ENCODE measurements around the gene AAK1. TPM values are rescaled to one million over a fixed set of nuclear protein-coding genes. Genes with fewer than 3 reads are reported as not detected.

AAK1 gene
- total RNA-seq, 6 experiments from 2014 or later, result 96.6 to 123 (median 108) TPM

- H3K4me1 Mint-ChIP-seq (ENCODE audit: low read depth), result peaks cover 42% of the 10 kb centered on the region
- no peaks in the 10 kb centered on the region for H3K9me3 Mint-ChIP-seq
- no peak overlapping the region for H3K4me3 Mint-ChIP-seq
- no peak for TF ChIP-seq CTCF (IDR thresholded peaks at IDR 0.05)
- no peak overlapping the region for H3K27ac Mint-ChIP-seq
- DNase-seq, result no peak
- peaks cover 7% of the 10 kb centered on the region for H3K36me3 Mint-ChIP-seq (ENCODE audit: low read depth)
- H3K27me3 Mint-ChIP-seq (ENCODE audit: insufficient read depth), result no peaks in the 10 kb centered on the region; the same call in 1 of the 2 replicates
Measured at GRCh38 chr2:69588403-69588802, 55.1 kb downstream of the AAK1 start.

GRCh38 chr2:69585855-69586555 is 57.5 kb downstream of the AAK1 start:
- Mint-ChIP-seq H3K27me3 (ENCODE audit: insufficient read depth) (no peaks in the 10 kb centered on the region; the same call in 1 of the 2 replicates), H3K4me1 (ENCODE audit: low read depth) (peaks cover 62% of the 10 kb centered on the region), H3K36me3 (ENCODE audit: low read depth) (peaks cover 7% of the 10 kb centered on the region)

DNA sequence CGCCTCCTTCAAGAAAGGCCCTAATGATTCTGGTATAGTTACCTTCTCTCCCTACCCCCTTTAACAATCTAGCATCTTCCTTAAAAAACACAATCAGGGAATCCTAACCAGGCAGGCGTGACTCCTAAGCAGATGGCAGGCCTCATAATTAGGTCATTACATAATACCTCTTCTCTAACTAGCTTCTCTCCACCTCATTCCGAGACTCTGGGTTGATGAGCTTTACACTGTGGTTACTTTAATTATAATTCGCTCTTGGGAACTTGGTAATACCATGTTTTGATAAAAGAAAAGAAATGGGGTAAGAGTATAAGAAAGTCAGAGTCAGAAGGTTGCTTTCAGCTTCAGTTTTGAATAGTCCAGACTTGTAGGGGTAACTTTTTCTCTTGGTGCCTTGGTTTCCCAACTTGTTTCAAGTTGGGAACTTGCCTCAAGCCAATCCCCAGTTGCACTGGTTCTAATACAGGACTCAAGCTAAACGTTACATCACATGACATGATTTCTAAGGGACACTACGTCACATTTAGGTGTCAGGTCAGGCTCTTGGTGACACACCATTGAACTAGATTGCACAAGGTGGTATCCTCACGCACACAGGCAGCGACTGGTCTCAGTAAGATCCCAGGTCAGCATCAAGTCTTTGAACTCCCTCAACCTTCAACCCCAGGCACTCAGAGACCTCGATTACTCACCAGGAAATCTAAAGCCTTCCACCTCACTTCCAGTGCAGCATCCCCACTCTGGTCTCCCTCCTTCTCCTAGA is 59.2 kb downstream of the AAK1 start:
- Mint-ChIP-seq H3K36me3 (ENCODE audit: low read depth) (peaks cover 10% of the 10 kb centered on the region), H3K4me1 (ENCODE audit: low read depth) (peaks cover 62% of the 10 kb centered on the region), H3K27ac (no peak overlapping the region), H3K27me3 (ENCODE audit: insufficient read depth) (no peaks in the 10 kb centered on the region), H3K4me3 (no peak overlapping the region), H3K9me3 (no peaks in the 10 kb centered on the region)
- TF ChIP-seq CTCF (IDR thresholded peaks at IDR 0.05), result no peak
- no peak for DNase-seq

More at GRCh38 chr2:69585855-69586555, 57.5 kb downstream of the AAK1 start:
- Mint-ChIP-seq H3K4me3 (no peak overlapping the region), H3K9me3 (no peaks in the 10 kb centered on the region), H3K27ac (0 out of 2 replicates have a peak overlapping the region, but pooled peaks have one; percentile 2)
- no peak for TF ChIP-seq CTCF (IDR thresholded peaks at IDR 0.05)
- no peak for DNase-seq

DNA sequence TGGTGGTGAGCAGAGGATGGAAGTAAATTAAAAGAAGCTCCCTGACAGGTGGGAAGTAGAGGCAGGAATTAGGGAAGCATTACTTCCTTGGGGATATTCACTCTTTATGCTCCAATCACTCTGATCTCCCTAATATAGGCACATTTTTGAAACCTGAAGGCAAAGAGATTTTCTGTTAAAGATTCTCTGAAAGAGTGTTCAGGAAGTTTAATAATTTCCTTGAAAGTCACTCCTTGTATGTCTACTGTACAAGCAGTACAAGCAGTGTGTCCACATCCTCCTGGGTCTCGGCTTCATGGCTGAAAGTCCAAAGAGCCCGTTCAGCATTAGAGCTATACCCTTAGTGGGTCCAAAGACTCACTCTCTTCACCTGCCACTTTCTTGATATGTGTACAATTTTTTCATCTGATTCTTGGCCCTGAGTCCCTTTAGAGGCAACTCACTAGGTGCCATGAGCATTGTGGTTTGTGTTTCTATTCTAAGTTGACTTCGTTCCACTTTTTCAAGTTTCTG is 60.2 kb downstream of the AAK1 start:
- no peak for TF ChIP-seq CTCF (IDR thresholded peaks at IDR 0.05)
- H3K27me3 Mint-ChIP-seq (ENCODE audit: insufficient read depth), result peaks cover 3% of the 10 kb centered on the region; the same call in 1 of the 2 replicates
- no peak overlapping the region for H3K4me3 Mint-ChIP-seq
- peaks cover 15% of the 10 kb centered on the region for H3K36me3 Mint-ChIP-seq (ENCODE audit: low read depth)
- no peak for DNase-seq
- H3K9me3 Mint-ChIP-seq, result no peaks in the 10 kb centered on the region
- peaks cover 72% of the 10 kb centered on the region for H3K4me1 Mint-ChIP-seq (ENCODE audit: low read depth)
- peak overlapping the region; percentile 34 for H3K27ac Mint-ChIP-seq

GRCh38 chr2:69582582-69583176 is 60.9 kb downstream of the AAK1 start:
- Mint-ChIP-seq H3K27ac (peak overlapping the region; percentile 89), H3K9me3 (no peaks in the 10 kb centered on the region), H3K4me1 (ENCODE audit: low read depth) (peaks cover 79% of the 10 kb centered on the region), H3K36me3 (ENCODE audit: low read depth) (peaks cover 15% of the 10 kb centered on the region), H3K27me3 (ENCODE audit: insufficient read depth) (peaks cover 3% of the 10 kb centered on the region; the same call in 1 of the 2 replicates), H3K4me3 (peak overlapping the region; percentile 61; the same call in 1 of the 2 replicates)
- no peak for TF ChIP-seq CTCF (IDR thresholded peaks at IDR 0.05)
- no peak for DNase-seq

Measured in HFFc6 (cell line).